ENCODE data around the gene CTCFL.
"Not testable (repeated sequence)": the region's sequence is repeated elsewhere in the genome, so short reads cannot be mapped to it uniquely, and the experiment has no call there.

The CTCFL gene

DNA sequence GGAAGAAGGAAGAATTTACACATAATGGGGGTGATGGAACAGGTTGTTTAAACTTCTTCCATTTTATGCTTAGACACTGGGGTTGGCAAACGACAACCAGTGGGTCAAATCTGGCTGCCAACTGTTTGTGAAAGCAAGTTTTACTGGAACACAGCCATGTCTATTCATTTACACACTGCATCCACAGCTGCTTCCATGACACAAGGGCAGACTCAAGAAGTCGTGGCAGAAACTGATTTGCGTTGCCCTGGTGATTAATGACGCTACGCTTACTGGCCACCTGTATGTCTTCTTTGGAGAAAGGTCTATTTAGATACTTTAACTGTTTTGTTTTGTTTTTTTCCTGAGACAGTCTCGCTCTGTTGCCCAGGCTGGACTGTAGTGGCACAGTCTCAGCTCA is 19.0 kb downstream of the CTCFL start:
- no peak for DNase-seq

GRCh38 chr20:57504411-57504810 is 20.5 kb downstream of the CTCFL start:
- DNase-seq, result no peak

DNA sequence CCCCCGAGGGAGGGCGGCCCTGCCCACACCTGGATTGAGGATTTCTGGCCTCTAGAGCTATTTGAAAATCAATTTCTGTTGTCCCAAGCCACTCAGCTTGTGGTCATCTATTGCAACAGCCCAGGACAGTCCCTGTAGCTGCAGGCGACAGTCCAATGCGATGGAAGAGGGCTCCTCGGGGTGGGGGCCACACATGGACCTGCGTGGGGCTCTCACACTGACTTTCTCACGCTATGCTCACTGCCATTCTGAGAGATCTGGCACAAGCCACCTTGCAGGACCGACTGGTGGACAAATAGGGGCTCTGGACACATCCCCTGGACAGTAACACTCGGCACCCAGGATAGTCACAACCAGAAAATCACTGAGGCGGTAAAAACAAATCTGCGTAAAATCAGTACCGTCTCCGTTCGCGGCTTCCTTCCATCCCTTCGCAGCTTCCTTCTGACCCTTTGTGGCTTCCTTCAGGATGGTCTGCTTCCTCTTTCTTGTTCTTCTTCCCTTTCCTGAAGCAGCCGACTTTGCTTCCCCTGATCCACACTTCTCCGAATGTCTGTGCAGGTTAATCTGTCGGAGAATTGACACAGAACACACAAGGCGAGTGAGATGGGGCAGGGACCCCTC is 21.8 kb downstream of the CTCFL start:
- DNase-seq, result no peak

- no peak for DNase-seq
Observed at GRCh38 chr20:57502336-57502700, 22.6 kb downstream of the CTCFL start.

GRCh38 chr20:57501461-57502335 is 23.2 kb downstream of the CTCFL start:
- DNase-seq, result no peak

DNA sequence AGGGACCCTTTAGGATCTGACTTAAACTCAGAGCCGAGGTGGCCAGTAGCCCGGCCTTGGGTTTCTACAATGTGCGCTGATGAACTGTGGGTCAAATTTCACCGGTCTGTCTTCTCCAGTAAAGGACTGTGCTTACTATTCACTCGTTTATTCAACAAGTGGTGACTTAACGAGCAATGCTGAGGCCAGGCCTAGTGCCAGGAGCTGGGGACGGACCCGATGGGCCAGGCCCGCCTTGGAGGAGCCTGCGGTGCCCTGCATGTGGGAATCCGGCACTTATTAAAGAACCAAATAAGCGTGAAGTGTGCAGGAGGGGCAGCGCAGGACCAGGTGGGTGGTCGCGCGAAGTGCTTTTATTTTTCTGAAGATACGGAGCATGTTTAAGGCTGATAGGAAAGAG is 24.0 kb downstream of the CTCFL start:
- no peak for DNase-seq

DNA sequence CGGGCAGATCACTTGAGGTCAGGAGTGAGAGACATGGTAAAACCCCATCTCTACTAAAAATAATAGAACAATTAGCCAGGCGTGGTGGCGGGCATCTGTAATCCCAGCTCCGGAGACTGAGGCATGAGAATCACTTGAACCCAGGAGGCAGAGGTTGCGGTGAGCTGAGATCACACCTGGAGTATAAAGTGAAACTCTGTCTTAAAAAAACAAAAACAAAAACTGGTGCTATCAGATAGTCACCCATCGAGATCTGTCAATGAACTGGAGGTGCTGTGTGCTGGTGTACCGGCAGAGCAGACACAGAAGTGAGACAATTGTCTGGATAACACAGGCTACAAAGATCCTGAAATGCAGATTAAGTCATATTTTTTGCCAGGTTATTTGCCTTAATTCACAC is 24.7 kb downstream of the CTCFL start:
- DNase-seq, result no peak

DNA sequence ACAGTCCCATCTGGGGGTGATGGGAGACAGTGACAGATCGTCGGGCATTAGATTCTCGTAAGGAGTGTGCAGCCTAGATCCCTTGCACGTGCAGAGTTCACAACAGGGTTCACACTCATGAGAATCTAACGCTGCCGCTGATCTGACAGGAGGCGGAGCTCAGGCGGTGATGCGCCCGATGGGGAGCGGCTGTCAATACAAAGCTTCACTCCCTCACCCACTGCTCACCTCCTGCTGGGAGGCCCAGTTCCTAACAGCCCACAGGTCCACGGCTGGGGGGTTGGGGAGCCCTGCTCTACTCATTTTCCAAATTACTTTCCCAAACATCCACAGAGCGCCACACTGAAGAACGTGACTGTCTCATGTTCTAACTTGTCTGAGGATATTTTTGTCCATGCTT is 25.3 kb downstream of the CTCFL start:
- DNase-seq, result no peak

DNA sequence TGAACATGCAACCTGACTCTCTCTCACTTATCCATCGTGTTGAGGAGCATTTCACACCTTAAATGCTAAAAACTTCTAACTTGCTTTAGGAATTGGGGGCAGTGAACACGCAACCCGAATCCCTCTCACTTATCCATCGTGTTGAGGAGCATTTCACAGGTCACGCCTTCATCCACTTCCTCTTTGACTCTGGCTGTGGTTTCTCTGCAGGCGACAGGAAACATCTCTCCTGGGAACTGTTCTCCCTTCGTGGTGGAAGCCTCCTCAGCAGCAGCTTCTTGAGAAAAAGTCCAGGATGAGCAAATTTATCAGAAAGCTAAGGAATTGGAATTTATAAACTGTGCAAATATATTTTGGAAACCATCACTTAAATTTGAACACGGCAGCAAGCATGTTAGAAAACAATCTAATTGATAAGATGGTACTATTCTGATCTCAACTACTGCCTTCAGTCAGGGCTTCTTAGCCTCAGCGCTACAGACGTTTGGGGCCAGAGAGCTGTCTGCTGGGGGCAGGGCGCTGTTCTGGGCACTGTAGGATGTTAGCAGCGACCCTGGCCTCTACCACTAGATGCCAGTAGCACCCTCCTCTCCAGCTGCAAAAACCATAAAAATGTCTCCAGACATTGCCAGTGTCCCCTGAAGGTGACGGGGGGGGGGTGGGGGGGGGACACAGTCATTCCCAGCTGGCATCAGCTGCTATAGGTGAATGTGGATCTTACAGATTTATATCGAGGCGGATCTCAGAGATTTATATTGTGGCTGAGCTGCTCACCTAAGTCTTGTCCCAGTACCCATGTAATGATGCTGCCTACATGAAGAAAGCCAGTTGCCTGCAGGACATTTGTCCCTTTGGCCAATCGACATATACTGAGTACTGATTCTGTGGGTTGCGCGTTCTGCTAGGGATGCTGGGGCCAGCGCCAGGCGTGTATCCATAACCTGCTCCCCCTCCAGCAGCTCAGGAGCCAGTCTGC is 26.2 kb downstream of the CTCFL start:
- no peak for DNase-seq

GRCh38 chr20:57496592-57496991 is 28.3 kb downstream of the CTCFL start:
- DNase-seq, result no peak

- DNase-seq, result no peak
Observed at GRCh38 chr20:57495978-57496377, 29.0 kb downstream of the CTCFL start.

DNA sequence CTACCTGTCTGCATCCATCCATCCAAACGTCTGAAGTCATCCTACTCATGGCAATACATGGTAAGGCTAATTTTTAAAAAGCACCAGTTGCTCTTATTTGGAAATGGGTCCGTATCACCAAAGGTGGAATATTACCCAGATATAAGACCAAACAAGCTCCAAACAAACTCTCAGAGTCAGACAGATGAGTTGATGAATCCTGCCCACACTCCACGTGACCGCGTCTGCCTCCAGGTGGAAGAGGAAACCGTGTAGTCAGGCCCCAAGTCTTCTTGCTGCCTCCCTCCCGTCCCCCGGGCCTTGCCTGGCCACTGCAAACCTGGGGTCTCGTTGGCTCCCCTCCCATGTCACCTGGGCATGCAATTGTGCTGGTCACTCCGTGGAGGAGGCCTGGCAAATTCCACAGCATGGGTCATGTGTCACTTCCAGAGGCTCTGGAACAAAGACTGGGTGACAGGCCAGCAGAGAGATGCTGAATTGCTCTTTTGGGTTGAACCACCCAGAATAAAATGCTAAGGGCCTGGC is 31.8 kb downstream of the CTCFL start:
- DNase-seq, result no peak

- DNase-seq, result no peak
Observed at GRCh38 chr20:57491373-57491772, 33.6 kb downstream of the CTCFL start.

- not testable (repeated sequence) for DNase-seq
Observed at GRCh38 chr20:57488277-57488676, 36.7 kb downstream of the CTCFL start.

GRCh38 chr20:57485770-57486169 is 39.2 kb downstream of the CTCFL start:
- no peak for DNase-seq

DNA sequence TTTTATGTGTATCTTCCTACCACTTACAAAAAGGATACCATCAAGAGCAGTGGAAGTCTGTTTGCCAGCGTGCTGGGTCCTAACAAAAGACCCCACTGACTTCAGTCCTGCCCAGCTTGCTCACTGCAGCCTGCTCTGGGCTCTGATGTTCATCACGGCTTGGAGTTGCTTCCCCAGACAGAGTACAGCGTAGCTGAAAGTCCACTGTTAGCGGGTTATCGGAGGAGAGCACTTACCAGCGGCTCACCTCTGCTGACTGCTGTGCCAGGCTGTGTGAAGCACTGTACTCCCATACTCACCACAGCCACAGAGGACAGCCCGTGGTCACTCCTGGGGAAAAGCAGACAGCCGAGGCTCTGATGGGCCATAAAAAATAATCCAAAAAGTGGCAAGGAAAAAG is 40.2 kb downstream of the CTCFL start:
- no peak for DNase-seq

GRCh38 chr20:57483287-57484050 is 41.5 kb downstream of the CTCFL start:
- DNase-seq, result no peak

DNA sequence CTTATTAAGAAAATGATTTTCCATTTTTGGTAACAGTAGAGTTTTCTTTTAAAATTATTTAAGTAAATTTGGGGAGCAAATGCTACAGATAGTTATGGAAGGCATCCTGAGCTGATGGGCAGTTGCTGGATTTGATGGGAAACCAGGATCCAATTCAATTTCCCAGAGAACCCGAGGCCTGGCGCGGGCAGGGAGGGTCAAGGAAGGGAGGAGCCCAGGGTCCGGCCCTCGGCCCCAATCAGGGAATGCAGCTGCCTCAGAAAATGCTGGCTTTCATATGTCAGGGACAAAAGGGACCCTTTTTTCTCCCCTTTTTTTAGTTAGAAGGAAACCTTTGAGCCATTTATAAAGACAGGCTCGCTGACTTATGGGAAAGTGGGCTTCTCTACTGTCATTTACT is 42.1 kb downstream of the CTCFL start:
- no peak for DNase-seq

GRCh38 chr20:57482148-57482547 is 42.8 kb downstream of the CTCFL start:
- no peak for DNase-seq

DNA sequence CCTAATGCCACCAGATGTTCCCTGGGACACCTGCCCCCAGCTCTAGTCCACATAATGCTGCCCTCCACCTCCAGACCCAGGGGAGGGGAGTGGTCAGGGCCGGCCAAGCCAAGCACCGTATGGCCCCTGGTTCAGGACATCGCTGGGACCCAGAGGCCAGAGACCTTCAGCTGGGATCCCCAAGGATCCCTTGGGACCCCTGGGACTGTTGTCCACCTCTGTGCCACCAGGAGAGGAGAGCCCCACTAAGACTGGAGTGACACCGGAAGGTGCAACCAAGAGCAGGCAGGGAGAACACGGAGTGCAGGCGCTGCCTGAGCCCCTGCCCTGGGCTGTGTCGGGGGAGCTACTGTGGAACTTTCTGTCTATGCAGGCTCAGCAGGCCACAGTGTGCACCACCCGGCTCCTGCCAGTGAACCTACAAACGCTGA is 43.6 kb downstream of the CTCFL start:
- DNase-seq, result no peak

DNA sequence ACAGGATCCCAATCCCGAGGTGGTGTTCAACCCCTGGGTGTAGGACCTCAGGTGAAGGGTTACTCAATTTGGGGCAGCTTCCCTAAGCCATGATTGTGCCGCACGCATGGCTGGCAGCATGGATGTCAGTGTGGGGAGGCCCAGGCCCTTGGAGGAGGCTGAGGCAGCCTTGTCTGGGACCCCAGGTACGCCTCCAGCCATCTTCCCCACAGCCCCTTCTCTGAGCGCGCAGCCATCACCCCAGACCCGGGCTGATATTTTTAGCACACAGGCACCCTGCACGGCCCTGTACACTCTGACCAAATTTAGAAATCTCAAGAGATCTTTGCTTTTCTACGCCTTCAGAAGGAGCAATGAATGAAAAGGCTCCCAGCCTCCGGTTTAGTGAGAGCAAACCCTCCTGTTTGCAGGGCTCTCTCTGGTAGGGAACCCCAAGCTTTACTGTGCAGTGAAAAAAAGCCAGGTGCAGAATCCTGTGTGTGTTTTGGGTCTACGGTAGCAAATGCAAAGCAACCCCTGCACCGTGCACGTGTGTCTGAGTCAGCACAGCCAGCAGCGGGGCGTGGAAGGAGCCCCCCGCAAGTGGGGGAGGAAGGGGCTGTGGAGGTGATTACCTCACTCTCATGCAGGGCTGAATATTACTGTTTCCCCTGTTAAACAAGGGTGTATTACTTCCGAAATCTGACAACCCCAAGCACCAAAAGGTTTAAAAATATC is 44.3 kb downstream of the CTCFL start:
- DNase-seq, result no peak

- DNase-seq, result no peak
Observed at GRCh38 chr20:57479196-57479595, 45.7 kb downstream of the CTCFL start.
